VCaP (cell line): ENCODE results near the gene SEMA5B.

ENCODE experiments used
- H3K27ac ChIP-seq: fragments of 450-650 bp; 2 replicates; pipeline ENCODE4 v1.5.1; 2017
- CTCF ChIP-seq: fragments of 450-650 bp; conservative IDR thresholded peaks from 2 replicates; pipeline ENCODE4 v1.5.1; 2017; ENCODE audit warnings: mild to moderate bottlenecking, moderate library complexity

Gene SEMA5B

GRCh38 chr3:122998856-122999255 lies 28.7 kb downstream of the SEMA5B start:
- no peak overlapping the region for H3K27ac ChIP-seq
- no peak for TF ChIP-seq CTCF

DNA sequence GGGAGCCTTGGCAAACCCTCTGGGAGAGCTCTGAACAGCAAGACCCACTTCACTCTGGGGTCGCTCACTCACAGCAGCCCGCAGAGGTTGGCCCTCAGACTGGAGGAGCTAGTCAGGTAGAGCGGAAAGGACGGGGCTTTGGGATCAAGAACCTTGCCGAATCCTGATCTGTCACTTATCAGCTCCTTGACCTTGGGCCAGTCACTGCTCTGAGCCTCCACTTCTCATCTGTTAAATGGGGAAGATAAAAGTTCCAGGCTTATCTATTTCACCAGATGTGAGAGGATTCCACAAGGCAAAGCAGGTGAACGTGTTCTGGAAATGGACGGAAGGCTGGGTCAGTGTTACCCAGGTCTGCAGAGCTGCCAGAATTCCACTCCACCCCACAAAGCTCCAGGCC lies 29.4 kb downstream of the SEMA5B start:
- TF ChIP-seq CTCF, result no peak
- no peak overlapping the region for H3K27ac ChIP-seq

DNA sequence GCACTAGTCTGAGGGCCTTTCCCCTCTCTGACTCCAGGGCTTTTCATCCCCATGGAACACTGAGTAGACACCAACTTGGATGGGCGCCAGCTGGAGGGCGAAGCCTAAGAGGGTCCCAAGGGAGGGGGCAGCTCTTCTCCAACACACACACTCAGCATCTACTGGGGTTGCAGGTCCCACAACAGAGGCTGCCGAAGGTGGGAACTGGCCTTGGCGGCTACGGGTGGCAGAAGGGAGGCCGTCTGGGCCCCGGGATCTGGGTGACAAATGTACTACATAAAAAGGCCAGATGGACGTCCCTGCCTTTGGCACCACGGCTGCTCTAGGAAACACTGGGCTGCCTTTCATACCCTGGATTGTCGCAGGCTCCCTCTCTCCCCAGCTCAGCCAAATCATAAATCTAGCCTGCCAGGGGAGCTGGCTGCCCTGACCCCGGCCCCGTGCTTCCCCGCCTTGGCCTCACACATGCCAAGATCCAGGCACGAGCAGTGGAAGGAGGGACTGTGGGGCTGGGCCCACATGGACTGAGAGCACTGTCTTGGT lies 31.5 kb downstream of the SEMA5B start:
- no peak overlapping the region for H3K27ac ChIP-seq
- TF ChIP-seq CTCF, result no peak

- no peak overlapping the region for H3K27ac ChIP-seq
- TF ChIP-seq CTCF, result no peak
Measured at GRCh38 chr3:122994954-122995353, 32.6 kb downstream of the SEMA5B start.

DNA sequence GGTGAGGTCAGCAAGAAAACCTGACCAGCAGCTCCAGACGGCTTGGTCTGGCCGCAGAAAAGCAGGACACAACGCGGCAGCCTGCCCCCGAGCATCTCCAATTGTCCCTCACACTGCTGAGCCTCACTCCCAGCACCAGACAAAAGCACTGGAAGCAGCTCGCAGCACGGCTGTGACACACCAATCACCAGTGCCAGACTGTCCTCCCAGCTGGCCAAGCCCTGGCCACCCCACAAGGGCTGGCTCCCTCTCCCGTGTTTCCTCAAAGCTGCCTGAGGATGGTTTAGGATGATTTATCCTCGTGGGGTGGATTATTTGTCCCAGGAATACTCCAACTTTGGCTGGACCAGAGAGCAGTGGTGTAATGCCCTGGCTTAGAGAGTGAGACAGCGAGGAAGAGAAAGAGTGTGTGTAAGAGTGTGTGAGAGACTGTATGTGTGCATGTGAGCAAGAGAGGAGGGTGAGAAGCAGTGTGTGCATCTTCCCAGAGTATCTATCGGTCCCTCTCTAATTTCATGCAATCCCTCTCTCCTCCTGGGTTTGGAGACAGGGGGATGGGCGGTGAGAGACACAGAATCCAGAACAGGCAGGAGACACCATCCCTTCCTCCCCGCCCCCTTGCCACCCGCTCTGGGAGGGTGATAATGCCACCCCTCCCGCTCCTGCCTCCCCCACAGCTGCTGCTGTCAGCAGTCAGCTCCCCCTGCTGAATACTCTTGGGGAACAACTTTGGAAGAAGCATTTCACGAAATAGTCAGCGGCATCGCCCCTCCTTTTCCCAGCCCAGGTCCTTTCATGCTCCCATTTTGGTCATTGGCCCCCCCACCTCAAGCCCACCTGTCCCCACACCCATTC lies 34.2 kb downstream of the SEMA5B start:
- no peak overlapping the region for H3K27ac ChIP-seq
- no peak for TF ChIP-seq CTCF

DNA sequence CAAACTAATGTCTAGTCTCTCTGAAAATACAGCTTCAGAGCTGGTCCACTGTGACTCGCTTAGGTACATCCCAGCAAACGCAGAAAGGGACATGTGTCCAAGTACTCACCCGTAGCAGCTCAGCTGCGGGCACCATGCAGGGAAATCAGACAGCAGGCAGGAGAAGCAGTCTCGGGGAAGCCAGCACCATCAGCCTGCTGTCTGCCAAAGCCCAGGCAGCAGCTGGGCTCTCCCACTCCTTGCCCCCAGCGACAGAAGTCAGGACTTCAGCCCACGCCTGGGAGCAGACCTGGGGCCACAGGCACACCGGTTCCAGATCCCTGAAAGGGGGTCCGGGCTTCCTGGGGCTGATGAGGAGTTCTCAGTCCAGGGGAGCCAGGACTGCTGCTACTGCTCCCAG lies 34.9 kb downstream of the SEMA5B start:
- no peak overlapping the region for H3K27ac ChIP-seq
- no peak for TF ChIP-seq CTCF

DNA sequence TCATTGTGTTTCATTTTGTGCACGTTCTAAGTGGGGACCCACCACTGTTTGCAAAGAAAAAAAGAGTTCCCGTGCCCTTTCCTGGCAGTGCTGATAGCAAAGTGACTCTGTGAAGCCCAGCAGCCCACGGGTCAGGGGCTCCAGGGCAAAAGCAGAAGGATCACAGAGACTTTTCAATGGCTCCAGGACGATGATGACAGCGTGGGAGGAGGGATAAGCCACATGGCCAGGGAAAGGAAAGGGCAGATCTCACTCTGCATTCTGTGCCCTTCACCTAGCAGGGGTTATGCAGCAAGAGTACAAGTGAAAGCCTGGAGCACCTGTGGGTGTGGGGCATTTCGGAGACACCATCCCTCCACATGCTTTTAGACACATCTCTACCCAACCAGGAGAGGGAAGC lies 35.4 kb downstream of the SEMA5B start:
- TF ChIP-seq CTCF, result no peak
- H3K27ac ChIP-seq, result no peak overlapping the region
